Trophoblast cell (in vitro differentiated cells and primary cell): ENCODE measurements around the gene ATG4C.
"Not testable (repeated sequence)": the region's sequence is repeated elsewhere in the genome, so short reads cannot be mapped to it uniquely, and the experiment has no call there.

Experiments used
- DNase-seq, 2 donors: peaks; one replicate each; pipeline ENCODE4 v3.0.0-alpha.2; 2016
- H2AFZ ChIP-seq: 2 replicates; pipeline ENCODE4 v1.6.1; 2013; ENCODE audit warnings: low read length, moderate library complexity, mild to moderate bottlenecking; ENCODE audit not compliant: insufficient read depth, poor library complexity
- H2AK5ac ChIP-seq: 2 replicates; pipeline ENCODE4 v1.6.1; 2013; ENCODE audit warnings: mild to moderate bottlenecking, low read length
- H2BK120ac ChIP-seq: 2 replicates; pipeline ENCODE4 v1.6.1; 2013; ENCODE audit warnings: low read length, mild to moderate bottlenecking, moderate library complexity; ENCODE audit not compliant: insufficient read depth, poor library complexity
- H2BK12ac ChIP-seq: 2 replicates; pipeline ENCODE4 v1.6.1; 2013; ENCODE audit warnings: mild to moderate bottlenecking, low read length, moderate library complexity
- H2BK5ac ChIP-seq: 2 replicates; pipeline ENCODE4 v1.6.1; 2013; ENCODE audit warnings: low read length, low read depth, moderate library complexity, mild to moderate bottlenecking; ENCODE audit not compliant: poor library complexity
- H3K14ac ChIP-seq: 2 replicates; pipeline ENCODE4 v1.6.1; 2013; ENCODE audit warnings: mild to moderate bottlenecking, low read length
- H3K18ac ChIP-seq: 2 replicates; pipeline ENCODE4 v1.6.1; 2013; ENCODE audit warnings: mild to moderate bottlenecking, low read length
- H3K23ac ChIP-seq: 2 replicates; pipeline ENCODE4 v1.6.1; 2013; ENCODE audit warnings: low read length
- H3K27ac ChIP-seq: 2 replicates; pipeline ENCODE4 v1.5.1; 2013; ENCODE audit warnings: low read depth, mild to moderate bottlenecking, inconsistent platforms, low read length, moderate library complexity
- H3K27me3 ChIP-seq: 2 replicates; pipeline ENCODE4 v1.6.1; 2013; ENCODE audit warnings: inconsistent platforms, mild to moderate bottlenecking, low read length, moderate library complexity; ENCODE audit not compliant: insufficient read depth
- H3K36me3 ChIP-seq, 2 experiments: 1 replicate in 1 of 2; 2 replicates in 1 of 2; pipeline ENCODE4 v1.6.1; 2013; ENCODE audit warnings: low read length in 2 of 2, mild to moderate bottlenecking in 2 of 2, moderate library complexity in 1 of 2; ENCODE audit not compliant: insufficient read depth in 2 of 2, control insufficient read depth in 1 of 2
- H3K4ac ChIP-seq: 2 replicates; pipeline ENCODE4 v1.6.1; 2013; ENCODE audit warnings: low read depth, mild to moderate bottlenecking, low read length, moderate library complexity
- H3K4me1 ChIP-seq, 2 experiments: 1 replicate in 1 of 2; 2 replicates in 1 of 2; pipeline ENCODE4 v1.6.1; 2013; ENCODE audit warnings: low read length in 2 of 2, mild to moderate bottlenecking in 2 of 2, moderate library complexity in 1 of 2; ENCODE audit not compliant: insufficient read depth in 2 of 2, control insufficient read depth in 1 of 2
- H3K4me2 ChIP-seq: 2 replicates; pipeline ENCODE4 v1.6.1; 2013; ENCODE audit warnings: inconsistent platforms, mild to moderate bottlenecking, low read length, moderate library complexity
- H3K4me3 ChIP-seq: 2 replicates; pipeline ENCODE4 v1.5.1; 2013; ENCODE audit warnings: mild to moderate bottlenecking, low read depth, low read length, inconsistent platforms
- H3K79me1 ChIP-seq: one replicate; pipeline ENCODE4 v1.6.1; 2013; ENCODE audit warnings: low read length
- H3K79me2 ChIP-seq: 2 replicates; pipeline ENCODE4 v1.6.1; 2013; ENCODE audit warnings: low read length, mild to moderate bottlenecking; ENCODE audit not compliant: control insufficient read depth, insufficient read depth, poor library complexity
- H3K9ac ChIP-seq: 2 replicates; pipeline ENCODE4 v1.6.1; 2013; ENCODE audit warnings: mild to moderate bottlenecking, low read length
- H3K9me3 ChIP-seq: 2 replicates; pipeline ENCODE4 v1.6.1; 2013; ENCODE audit warnings: low read depth, mild to moderate bottlenecking, control low read depth, inconsistent platforms, low read length; ENCODE audit not compliant: insufficient read depth
- H4K12ac ChIP-seq: 2 replicates; pipeline ENCODE4 v1.6.1; 2013; ENCODE audit warnings: low read depth, mild to moderate bottlenecking, low read length, moderate library complexity
- H4K8ac ChIP-seq: 2 replicates; pipeline ENCODE4 v1.6.1; 2013; ENCODE audit warnings: low read depth, mild to moderate bottlenecking, low read length, moderate library complexity
- H4K91ac ChIP-seq: one replicate; pipeline ENCODE4 v1.6.1; 2013; ENCODE audit warnings: low read depth, mild to moderate bottlenecking, low read length, moderate library complexity
- WGBS: extraction: QIAGEN DNeasy Blood & Tissue Kit; methylation state at CpG from one replicate; pipeline ENCODE4 v1.1.7; 2013; ENCODE audit warnings: missing lambda C conversion rate; ENCODE audit not compliant: insufficient read length, insufficient coverage; ENCODE audit errors: extremely low coverage; 5-methylcytosine and 5-hydroxymethylcytosine counted together

The ATG4C gene

DNA sequence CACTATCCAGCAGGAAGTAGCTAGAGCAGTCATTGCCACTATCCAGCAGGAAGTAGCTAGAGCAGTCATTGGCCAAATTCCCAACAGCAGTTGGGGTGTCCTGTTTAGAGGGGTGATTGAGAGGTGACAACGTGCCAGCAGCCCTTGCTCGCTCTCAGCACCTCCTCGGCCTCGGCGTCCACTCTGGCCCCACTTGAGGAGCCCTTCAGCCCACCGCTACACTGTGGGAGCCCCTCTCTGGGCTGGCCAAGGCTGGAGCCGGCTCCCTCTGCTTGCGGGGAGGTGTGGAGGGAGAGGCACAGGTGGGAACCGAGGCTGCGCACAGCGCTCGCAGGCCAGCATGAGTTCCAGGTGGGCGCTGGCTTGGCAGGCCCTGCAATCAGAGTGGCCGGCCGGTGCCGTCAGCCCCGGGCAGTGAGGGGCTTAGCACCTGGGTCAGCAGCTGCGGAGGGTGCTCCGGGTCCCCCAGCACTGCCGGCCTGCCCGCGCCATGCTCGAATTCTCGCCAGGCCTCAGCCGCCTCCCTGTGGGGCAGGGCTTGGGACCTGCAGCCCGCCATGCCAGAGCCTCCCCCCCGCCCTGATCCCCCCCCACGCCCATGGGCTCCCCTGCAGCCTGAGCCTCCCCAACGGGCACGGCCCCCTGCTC, 22.6 kb upstream of the ATG4C start:
- H4K8ac ChIP-seq, H3K36me3 ChIP-seq, H3K79me2 ChIP-seq, H3K18ac ChIP-seq, H3K9ac ChIP-seq, H2AFZ ChIP-seq, H3K27me3 ChIP-seq, H2BK5ac ChIP-seq, H2BK12ac ChIP-seq, H3K4me3 ChIP-seq, H3K27ac ChIP-seq, H2AK5ac ChIP-seq, H4K91ac ChIP-seq, H2BK120ac ChIP-seq, H3K79me1 ChIP-seq, H3K14ac ChIP-seq, H3K4me2 ChIP-seq, DNase-seq, H3K9me3 ChIP-seq, H4K12ac ChIP-seq, H3K4ac ChIP-seq, H3K4me1 ChIP-seq, H3K23ac ChIP-seq: not testable (repeated sequence)
- no CpG with 5 or more reads among the region's 30 CpGs for WGBS

DNA sequence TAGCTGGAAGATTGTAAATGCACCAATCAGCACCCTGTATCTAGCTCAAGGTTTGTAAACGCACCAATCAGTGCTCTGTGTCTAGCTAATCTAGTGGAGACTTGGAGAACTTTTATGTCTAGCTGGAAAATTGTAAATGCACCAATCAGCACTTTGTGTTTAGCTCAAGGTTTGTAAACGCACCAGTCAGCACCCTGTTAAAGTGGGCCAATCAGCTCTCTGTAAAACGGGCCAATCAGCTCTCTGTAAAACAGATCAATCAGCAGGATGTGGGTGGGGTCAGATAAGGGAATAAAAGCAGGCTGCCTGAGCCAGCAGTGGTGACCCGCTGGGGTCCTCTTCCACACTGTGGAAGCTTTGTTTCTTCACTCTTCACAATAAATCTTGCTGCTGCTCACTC, 21.9 kb upstream of the ATG4C start:
- DNase-seq, H3K18ac ChIP-seq, H2AK5ac ChIP-seq, H3K23ac ChIP-seq, H2AFZ ChIP-seq, H3K4me2 ChIP-seq, H3K9me3 ChIP-seq, H3K4ac ChIP-seq, H4K91ac ChIP-seq, H3K4me1 ChIP-seq, H3K79me1 ChIP-seq, H3K27me3 ChIP-seq, H4K12ac ChIP-seq, H3K14ac ChIP-seq, H2BK120ac ChIP-seq, H2BK5ac ChIP-seq, H3K27ac ChIP-seq, H3K79me2 ChIP-seq, H3K36me3 ChIP-seq, H4K8ac ChIP-seq, H3K4me3 ChIP-seq, H3K9ac ChIP-seq, H2BK12ac ChIP-seq: not testable (repeated sequence)
- WGBS: no CpG with 5 or more reads among the region's 4 CpGs

DNA sequence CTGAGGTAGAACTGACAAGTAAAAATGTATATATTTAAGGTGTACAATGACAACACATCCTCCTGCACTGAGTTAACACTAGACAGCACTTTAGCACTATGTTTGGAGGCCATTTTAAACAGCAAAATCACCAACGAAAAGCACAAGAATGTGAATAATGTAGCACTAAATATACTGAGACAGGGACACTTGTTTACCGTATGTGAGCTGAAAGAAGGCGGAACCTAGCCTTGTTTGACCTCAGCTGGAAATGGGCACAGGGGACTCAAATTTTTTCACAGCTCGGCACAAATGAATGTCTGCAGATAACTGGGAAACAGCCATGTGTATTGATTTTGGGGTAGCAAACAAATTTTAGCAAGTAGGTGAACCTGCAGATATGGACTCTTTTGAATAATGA, 18.0 kb upstream of the ATG4C start:
- Histone ChIP-seq H4K8ac (no peak overlapping the region), H4K12ac (no peak overlapping the region), H3K79me1 (peaks cover 2% of the 10 kb centered on the region), H3K23ac (no peak overlapping the region), H3K27ac (no peak overlapping the region), H3K79me2 (no peaks in the 10 kb centered on the region), H2BK12ac (no peak overlapping the region), H3K36me3 (no peaks in the 10 kb centered on the region), H2AFZ (peak overlapping the region; percentile 63), H3K4ac (no peak overlapping the region), H3K9me3 (peaks cover 7% of the 10 kb centered on the region), H3K14ac (no peak overlapping the region), H3K9ac (no peak overlapping the region), H2BK5ac (no peak overlapping the region), H4K91ac (no peak overlapping the region), H3K4me2 (no peak overlapping the region), H3K27me3 (no peaks in the 10 kb centered on the region), H3K4me3 (no peak overlapping the region), H3K18ac (no peak overlapping the region), H2BK120ac (no peak overlapping the region), H3K4me1 (peaks cover 0 to 4% of the 10 kb centered on the region in 2 experiments), H2AK5ac (no peak overlapping the region)
- peak in 1 of 2 donors; percentile 57 for DNase-seq
- no CpG with 5 or more reads among the region's 4 CpGs for WGBS

DNA sequence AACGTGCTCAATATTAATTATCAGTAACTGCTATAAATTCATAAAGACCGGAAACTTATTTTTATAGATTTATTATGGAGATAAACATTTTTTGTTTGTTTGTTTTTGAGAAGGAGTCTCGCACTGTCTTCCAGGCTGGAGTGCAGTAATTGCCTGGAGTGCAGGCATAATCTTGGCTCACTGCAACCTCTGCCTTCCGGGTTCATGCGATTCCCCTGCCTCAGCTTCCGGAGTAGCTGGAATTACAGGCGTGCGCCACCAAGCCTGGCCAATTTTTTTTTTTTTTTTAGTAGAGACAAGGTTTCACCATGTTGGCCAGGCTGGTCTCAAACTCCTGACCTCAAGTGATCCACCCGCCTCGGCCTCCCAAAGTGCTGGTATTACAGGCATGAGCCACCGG, 15.4 kb upstream of the ATG4C start:
- not testable (repeated sequence) for H3K27me3 ChIP-seq, H2BK5ac ChIP-seq, H4K8ac ChIP-seq, H3K27ac ChIP-seq, H3K79me2 ChIP-seq, H3K4me3 ChIP-seq, H3K14ac ChIP-seq, H3K79me1 ChIP-seq, H2BK12ac ChIP-seq, H3K9me3 ChIP-seq, H2BK120ac ChIP-seq, H3K4me1 ChIP-seq, H3K9ac ChIP-seq, H3K4me2 ChIP-seq, H2AK5ac ChIP-seq, H3K23ac ChIP-seq, H3K18ac ChIP-seq, H3K36me3 ChIP-seq, H4K91ac ChIP-seq, H4K12ac ChIP-seq, H2AFZ ChIP-seq, H3K4ac ChIP-seq
- peak; percentile 45 to 76 for DNase-seq
- WGBS: no CpG with 5 or more reads among the region's 11 CpGs
